Measurements from ENCODE around the gene SCGB1A1. TPM values are rescaled to one million over a fixed set of nuclear protein-coding genes. Genes with fewer than 3 reads are reported as not detected.

SCGB1A1 gene
- total and polyA plus RNA-seq, 8 donors, result 0.94 to 4.3 TPM; not detected in 6

GRCh38 chr11:62419314-62419929 lies 589 bp downstream of the SCGB1A1 start:
- intact Hi-C loops (cut with DNase I), result no loop called here
- H3K27ac ChIP-seq, result no peak overlapping the region
- H3K9me3 ChIP-seq, result no peaks in the 10 kb centered on the region
- no peak for FAIRE-seq
- no peaks in the 10 kb centered on the region for H3K27me3 ChIP-seq
- no peaks in the 10 kb centered on the region for H3K36me3 ChIP-seq
- peak in 1 of 6 donors; percentile 1 for DNase-seq
- no peak for ATAC-seq
- TF ChIP-seq, protein P1, sequence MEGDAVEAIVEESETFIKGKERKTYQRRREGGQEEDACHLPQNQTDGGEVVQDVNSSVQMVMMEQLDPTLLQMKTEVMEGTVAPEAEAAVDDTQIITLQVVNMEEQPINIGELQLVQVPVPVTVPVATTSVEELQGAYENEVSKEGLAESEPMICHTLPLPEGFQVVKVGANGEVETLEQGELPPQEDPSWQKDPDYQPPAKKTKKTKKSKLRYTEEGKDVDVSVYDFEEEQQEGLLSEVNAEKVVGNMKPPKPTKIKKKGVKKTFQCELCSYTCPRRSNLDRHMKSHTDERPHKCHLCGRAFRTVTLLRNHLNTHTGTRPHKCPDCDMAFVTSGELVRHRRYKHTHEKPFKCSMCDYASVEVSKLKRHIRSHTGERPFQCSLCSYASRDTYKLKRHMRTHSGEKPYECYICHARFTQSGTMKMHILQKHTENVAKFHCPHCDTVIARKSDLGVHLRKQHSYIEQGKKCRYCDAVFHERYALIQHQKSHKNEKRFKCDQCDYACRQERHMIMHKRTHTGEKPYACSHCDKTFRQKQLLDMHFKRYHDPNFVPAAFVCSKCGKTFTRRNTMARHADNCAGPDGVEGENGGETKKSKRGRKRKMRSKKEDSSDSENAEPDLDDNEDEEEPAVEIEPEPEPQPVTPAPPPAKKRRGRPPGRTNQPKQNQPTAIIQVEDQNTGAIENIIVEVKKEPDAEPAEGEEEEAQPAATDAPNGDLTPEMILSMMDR (IDR thresholded peaks at IDR 0.05), result no peak
- no peaks in the 10 kb centered on the region for H3K4me1 ChIP-seq
- 52 to 55% methylated on average over 5 of the region's 5 CpGs for WGBS, 2 donors
- no peak overlapping the region for H3K4me3 ChIP-seq

GRCh38 chr11:62419943-62420342 lies 1.1 kb downstream of the SCGB1A1 start:
- DNase-seq (no peak), ATAC-seq (no peak), FAIRE-seq (no peak)
- H3K27ac ChIP-seq, result no peak overlapping the region
- H3K4me3 ChIP-seq, result no peak overlapping the region
- no peaks in the 10 kb centered on the region for H3K36me3 ChIP-seq
- TF ChIP-seq, protein P1 (IDR thresholded peaks at IDR 0.05), result no peak
- intact Hi-C loops (cut with DNase I), result loop anchor here in 2 of 3 donors (5.0 kb wide), 2 partner anchors 127 to 142 kb away; partner anchors contain the start of gene AHNAK (in 1 of the 2)
- WGBS, 2 donors, result 23 to 43% methylated on average over 1 of the region's 1 CpG
- no peaks in the 10 kb centered on the region for H3K4me1 ChIP-seq
- no peaks in the 10 kb centered on the region for H3K9me3 ChIP-seq
- H3K27me3 ChIP-seq, result no peaks in the 10 kb centered on the region

DNA sequence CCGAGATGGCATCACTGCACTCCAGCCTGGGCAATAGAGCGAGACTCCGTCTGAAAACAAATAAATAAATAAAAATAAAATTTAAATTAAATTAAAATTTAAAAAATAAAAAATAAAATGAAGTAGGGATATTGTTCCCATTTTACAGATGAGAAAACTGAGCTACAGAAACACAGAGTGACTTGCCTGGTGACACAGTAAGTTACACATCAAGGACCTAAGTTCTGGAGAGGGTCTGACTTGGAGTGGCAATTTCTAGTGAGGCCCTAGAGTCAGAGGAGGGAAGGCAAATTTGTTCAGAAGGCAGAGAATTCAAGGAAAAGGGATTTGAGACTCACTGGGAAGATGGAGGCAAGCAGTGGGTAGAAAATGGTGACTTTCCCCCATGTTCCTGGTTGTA lies 2.0 kb downstream of the SCGB1A1 start:
- no peak for FAIRE-seq
- Histone ChIP-seq H3K27me3 (no peaks in the 10 kb centered on the region), H3K27ac (no peak overlapping the region), H3K4me1 (no peaks in the 10 kb centered on the region), H3K36me3 (no peaks in the 10 kb centered on the region), H3K4me3 (no peak overlapping the region), H3K9me3 (no peaks in the 10 kb centered on the region)
- intact Hi-C loops (cut with DNase I), result loop anchor here in 2 of 3 donors (5.0 kb wide), 2 partner anchors 126 to 141 kb away; partner anchors contain the start of gene AHNAK (in 1 of the 2)
- 81 to 93% methylated on average over 3 of the region's 3 CpGs for WGBS, 2 donors
- TF ChIP-seq, protein P1 (IDR thresholded peaks at IDR 0.05), result no peak
- no peak for ATAC-seq
- no peak for DNase-seq

- peak in 1 of 6 donors; percentile 12 for DNase-seq
Observed at GRCh38 chr11:62421996-62422395, 3.2 kb downstream of the SCGB1A1 start.

More at GRCh38 chr11:62421996-62422395, 3.2 kb downstream of the SCGB1A1 start:
- no peaks in the 10 kb centered on the region for H3K36me3 ChIP-seq
- 68 to 79% methylated on average over 7 of the region's 7 CpGs for WGBS, 2 donors
- intact Hi-C loops (cut with DNase I), result loop anchor here in 2 of 3 donors (5.0 kb wide), 2 partner anchors 125 to 140 kb away; partner anchors contain the start of gene AHNAK (in 1 of the 2)
- H3K27me3 ChIP-seq, result no peaks in the 10 kb centered on the region
- ATAC-seq (no peak), FAIRE-seq (no peak)
- no peaks in the 10 kb centered on the region for H3K9me3 ChIP-seq
- no peak overlapping the region for H3K4me3 ChIP-seq
- no peak overlapping the region for H3K27ac ChIP-seq
- TF ChIP-seq, protein P1 (IDR thresholded peaks at IDR 0.05), result no peak
- no peaks in the 10 kb centered on the region for H3K4me1 ChIP-seq

All from pancreas (tissue), 10 donors.